NCI-H187 treated with DMSO at 0.1 percent for 48 hours (cell line): ENCODE measurements around the gene KRT17.
"Not testable (repeated sequence)": the region's sequence is repeated elsewhere in the genome, so short reads cannot be mapped to it uniquely, and the experiment has no call there.

Experiments used
- DNase-seq: peaks from one replicate; lab custom pipeline; 2025; lab: John Stamatoyannopoulos, UW

KRT17 gene

GRCh38 chr17:41619927-41620582 is 4.3 kb downstream of the KRT17 start:
- DNase-seq, result not testable (repeated sequence)

- DNase-seq, result no peak
These were observed 5.1 kb downstream of the KRT17 start for GRCh38 chr17:41619036-41619926.

GRCh38 chr17:41618341-41619035 is 5.9 kb downstream of the KRT17 start:
- no peak for DNase-seq

- DNase-seq, result no peak
These were observed 6.7 kb downstream of the KRT17 start for GRCh38 chr17:41617698-41618097.

- no peak for DNase-seq
These were observed 7.2 kb downstream of the KRT17 start for GRCh38 chr17:41617136-41617535.

- DNase-seq, result not testable (repeated sequence)
These were observed 7.9 kb downstream of the KRT17 start for GRCh38 chr17:41616486-41616885.

- no peak for DNase-seq
These were observed 8.9 kb downstream of the KRT17 start for GRCh38 chr17:41615454-41615853.

GRCh38 chr17:41614767-41615166 is 9.6 kb downstream of the KRT17 start:
- DNase-seq, result not testable (repeated sequence)

GRCh38 chr17:41614098-41614497 is 10.3 kb downstream of the KRT17 start:
- no peak for DNase-seq

GRCh38 chr17:41613277-41614082 is 10.9 kb downstream of the KRT17 start:
- no peak for DNase-seq

- not testable (repeated sequence) for DNase-seq
These were observed 11.8 kb downstream of the KRT17 start, which contains the start of gene KRT16 for GRCh38 chr17:41612376-41613160. TSS of gene KRT16 (minus strand) at chr17:41612767. CDS start at chr17:41612688, 79 bp downstream.

- DNase-seq, result no peak
These were observed 13.3 kb downstream of the KRT17 start for GRCh38 chr17:41610965-41611640.

- DNase-seq, result not testable (repeated sequence)
These were observed 14.3 kb downstream of the KRT17 start for GRCh38 chr17:41610061-41610517.

GRCh38 chr17:41606930-41607329 is 17.4 kb downstream of the KRT17 start:
- not testable (repeated sequence) for DNase-seq

GRCh38 chr17:41602524-41602923 is 21.9 kb downstream of the KRT17 start:
- DNase-seq, result no peak

GRCh38 chr17:41600318-41600717 is 24.1 kb downstream of the KRT17 start:
- DNase-seq, result no peak

- no peak for DNase-seq
These were observed 24.7 kb downstream of the KRT17 start for GRCh38 chr17:41599680-41600079.

GRCh38 chr17:41595585-41595984 is 28.8 kb downstream of the KRT17 start:
- DNase-seq, result no peak

- DNase-seq, result no peak
These were observed 29.9 kb downstream of the KRT17 start for GRCh38 chr17:41594363-41594915.
